GM23338 (cell line): ENCODE results near the gene TTC17.
A peak's percentile ranks its signal among the peaks of the same experiment; 100 is the strongest.

Experiments used
- CTCF ChIP-seq, 2 experiments: fragments of 200-600 bp in 1 of 2; sonication (generic) in 1 of 2; conservative IDR thresholded peaks; 2 replicates each; pipeline versions ENCODE4 v1.5.1 to v1.6.1; 2016 to 2017; ENCODE audit warnings: antibody characterized with exemption in 2 of 2, low read depth in 2 of 2, mild to moderate bottlenecking in 2 of 2, moderate library complexity in 1 of 2
- EZH2 ChIP-seq: fragments of 200-600 bp; sonication (generic); IDR thresholded peaks from one replicate; pipeline ENCODE4 v1.8.0; 2017; ENCODE audit warnings: antibody characterized with exemption, mild to moderate bottlenecking, low read depth; ENCODE audit not compliant: unreplicated experiment
- EZH2phosphoT487 ChIP-seq: fragments of 200-600 bp; sonication (generic); IDR thresholded peaks from one replicate; pipeline ENCODE4 v1.8.1; 2018; ENCODE audit warnings: antibody characterized with exemption; ENCODE audit not compliant: unreplicated experiment
- TF ChIP-seq, protein P1 (sequence below): IDR thresholded peaks from one replicate; pipeline ENCODE4 v1.6.1; 2018; ENCODE audit warnings: antibody characterized with exemption; ENCODE audit not compliant: unreplicated experiment

GRCh38 chr11:43503417-43503816 lies 144.7 kb downstream of the TTC17 start:
- peak; percentile 34 to 48 for TF ChIP-seq CTCF (conservative IDR thresholded peaks at IDR 0.05; ENCODE audit: low read depth in 2 of 2)
- no peak for TF ChIP-seq EZH2
- no peak for TF ChIP-seq EZH2phosphoT487
- TF ChIP-seq, protein P1, sequence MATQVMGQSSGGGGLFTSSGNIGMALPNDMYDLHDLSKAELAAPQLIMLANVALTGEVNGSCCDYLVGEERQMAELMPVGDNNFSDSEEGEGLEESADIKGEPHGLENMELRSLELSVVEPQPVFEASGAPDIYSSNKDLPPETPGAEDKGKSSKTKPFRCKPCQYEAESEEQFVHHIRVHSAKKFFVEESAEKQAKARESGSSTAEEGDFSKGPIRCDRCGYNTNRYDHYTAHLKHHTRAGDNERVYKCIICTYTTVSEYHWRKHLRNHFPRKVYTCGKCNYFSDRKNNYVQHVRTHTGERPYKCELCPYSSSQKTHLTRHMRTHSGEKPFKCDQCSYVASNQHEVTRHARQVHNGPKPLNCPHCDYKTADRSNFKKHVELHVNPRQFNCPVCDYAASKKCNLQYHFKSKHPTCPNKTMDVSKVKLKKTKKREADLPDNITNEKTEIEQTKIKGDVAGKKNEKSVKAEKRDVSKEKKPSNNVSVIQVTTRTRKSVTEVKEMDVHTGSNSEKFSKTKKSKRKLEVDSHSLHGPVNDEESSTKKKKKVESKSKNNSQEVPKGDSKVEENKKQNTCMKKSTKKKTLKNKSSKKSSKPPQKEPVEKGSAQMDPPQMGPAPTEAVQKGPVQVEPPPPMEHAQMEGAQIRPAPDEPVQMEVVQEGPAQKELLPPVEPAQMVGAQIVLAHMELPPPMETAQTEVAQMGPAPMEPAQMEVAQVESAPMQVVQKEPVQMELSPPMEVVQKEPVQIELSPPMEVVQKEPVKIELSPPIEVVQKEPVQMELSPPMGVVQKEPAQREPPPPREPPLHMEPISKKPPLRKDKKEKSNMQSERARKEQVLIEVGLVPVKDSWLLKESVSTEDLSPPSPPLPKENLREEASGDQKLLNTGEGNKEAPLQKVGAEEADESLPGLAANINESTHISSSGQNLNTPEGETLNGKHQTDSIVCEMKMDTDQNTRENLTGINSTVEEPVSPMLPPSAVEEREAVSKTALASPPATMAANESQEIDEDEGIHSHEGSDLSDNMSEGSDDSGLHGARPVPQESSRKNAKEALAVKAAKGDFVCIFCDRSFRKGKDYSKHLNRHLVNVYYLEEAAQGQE: no peak
